Peyer's patch (tissue), 4 donors: ENCODE results near the gene LMOD1.

Experiments used
- CTCF ChIP-seq, 6 experiments: fragments of 450-650 bp in 4 of 6; fragments of 200-600 bp in 2 of 6; sonication (generic) in 1 of 6; IDR thresholded peaks; one replicate each; pipeline ENCODE4 v1.5.1; 2017 to 2019; ENCODE audit warnings: antibody characterized with exemption in 6 of 6, mild to moderate bottlenecking in 3 of 6, moderate library complexity in 1 of 6
- POLR2A ChIP-seq, 2 donors: fragments of 450-650 bp; IDR thresholded peaks; one replicate each; pipeline ENCODE4 v1.5.1; 2017; ENCODE audit warnings: antibody characterized with exemption in 2 of 2, mild to moderate bottlenecking in 2 of 2, moderate library complexity in 2 of 2

- no peak for TF ChIP-seq CTCF (IDR thresholded peaks at IDR 0.05)
- no peak for TF ChIP-seq POLR2A (IDR thresholded peaks at IDR 0.05)
Observed at GRCh38 chr1:201887116-201887866, 59.1 kb downstream of the LMOD1 start.
